H9 (cell line): ENCODE data around the gene CDH15. TPM values are rescaled to one million over a fixed set of nuclear protein-coding genes. Genes with fewer than 3 reads are reported as not detected.

Experiments used
- DNase-seq: peaks from one replicate; pipeline ENCODE4 v3.0.0-alpha.2; 2017
- H2AFZ ChIP-seq: one replicate; pipeline ENCODE4 v1.6.1; 2013; ENCODE audit warnings: mild to moderate bottlenecking, low read length, control low read depth, moderate library complexity
- H2AK5ac ChIP-seq: 2 replicates; pipeline ENCODE4 v1.6.1; 2013; ENCODE audit warnings: low read length, control low read depth, mixed read lengths; ENCODE audit not compliant: insufficient read length
- H2BK120ac ChIP-seq: one replicate; pipeline ENCODE4 v1.6.1; 2013; ENCODE audit warnings: low read depth, mild to moderate bottlenecking, low read length, control low read depth, inconsistent platforms; ENCODE audit not compliant: poor library complexity, severe bottlenecking
- H2BK12ac ChIP-seq: 2 replicates; pipeline ENCODE4 v1.6.1; 2013; ENCODE audit warnings: low read length, control low read depth, mixed read lengths, low read depth; ENCODE audit not compliant: insufficient read length
- H2BK15ac ChIP-seq: 2 replicates; pipeline ENCODE4 v1.6.1; 2013; ENCODE audit warnings: low read depth, low read length, control low read depth
- H2BK20ac ChIP-seq: one replicate; pipeline ENCODE4 v1.6.1; 2013; ENCODE audit warnings: low read depth, mild to moderate bottlenecking, low read length, control low read depth, inconsistent platforms; ENCODE audit not compliant: poor library complexity, severe bottlenecking
- H2BK5ac ChIP-seq: 2 replicates; pipeline ENCODE4 v1.6.1; 2013; ENCODE audit warnings: low read length, control low read depth, mixed read lengths; ENCODE audit not compliant: insufficient read length
- H3K14ac ChIP-seq: 2 replicates; pipeline ENCODE4 v1.6.1; 2013; ENCODE audit warnings: low read length, control low read depth; ENCODE audit not compliant: insufficient read depth
- H3K18ac ChIP-seq: 2 replicates; pipeline ENCODE4 v1.6.1; 2013; ENCODE audit warnings: low read depth, mild to moderate bottlenecking, mixed read lengths, low read length, control low read depth; ENCODE audit not compliant: insufficient read length
- H3K23ac ChIP-seq: 2 replicates; pipeline ENCODE4 v1.6.1; 2013; ENCODE audit warnings: low read length, control low read depth, mixed read lengths, low read depth; ENCODE audit not compliant: insufficient read length
- H3K23me2 ChIP-seq: 2 replicates; pipeline ENCODE4 v1.6.1; 2013; ENCODE audit warnings: low read depth, mild to moderate bottlenecking, mixed read lengths, low read length, control low read depth; ENCODE audit not compliant: insufficient read length, poor library complexity, severe bottlenecking
- H3K27ac ChIP-seq: 2 replicates; pipeline ENCODE4 v1.5.1; 2013; ENCODE audit warnings: low read length, control low read depth, mixed read lengths, low read depth; ENCODE audit not compliant: insufficient read length
- H3K27me3 ChIP-seq: 2 replicates; pipeline ENCODE4 v1.6.1; 2013; ENCODE audit warnings: low read length, control low read depth, inconsistent platforms; ENCODE audit not compliant: insufficient read depth
- H3K4ac ChIP-seq: 2 replicates; pipeline ENCODE4 v1.6.1; 2013; ENCODE audit warnings: low read depth, mild to moderate bottlenecking, control low read depth, inconsistent platforms, low read length, moderate library complexity
- H3K4me1 ChIP-seq: 2 replicates; pipeline ENCODE4 v1.6.1; 2013; ENCODE audit warnings: low read length, control low read depth, inconsistent platforms; ENCODE audit not compliant: insufficient read depth
- H3K4me2 ChIP-seq: 2 replicates; pipeline ENCODE4 v1.6.1; 2013; ENCODE audit warnings: low read length, control low read depth, mixed read lengths; ENCODE audit not compliant: insufficient read length, insufficient read depth
- H3K56ac ChIP-seq: 2 replicates; pipeline ENCODE4 v1.6.1; 2013; ENCODE audit warnings: low read depth, mild to moderate bottlenecking, mixed read lengths, low read length, control low read depth; ENCODE audit not compliant: insufficient read length
- H3K79me1 ChIP-seq: 2 replicates; pipeline ENCODE4 v1.6.1; 2013; ENCODE audit warnings: low read depth, mild to moderate bottlenecking, moderate library complexity, low read length, control low read depth, inconsistent platforms; ENCODE audit not compliant: insufficient read depth, poor library complexity, severe bottlenecking
- H3K79me2 ChIP-seq: 2 replicates; pipeline ENCODE4 v1.6.1; 2013; ENCODE audit warnings: low read length, control low read depth, inconsistent platforms; ENCODE audit not compliant: insufficient read depth
- H3K9ac ChIP-seq: 2 replicates; pipeline ENCODE4 v1.6.1; 2013; ENCODE audit warnings: low read length, control low read depth, mixed read lengths; ENCODE audit not compliant: insufficient read length; ENCODE audit errors: extremely low read depth
- H3K9me3 ChIP-seq: one replicate; pipeline ENCODE4 v1.6.1; 2013; ENCODE audit warnings: low read depth, low read length, inconsistent platforms; ENCODE audit not compliant: control insufficient read depth
- H3T11ph ChIP-seq: one replicate; pipeline ENCODE4 v1.6.1; 2013; ENCODE audit warnings: mild to moderate bottlenecking, low read length, control low read depth, inconsistent platforms
- H4K20me1 ChIP-seq: one replicate; pipeline ENCODE4 v1.6.1; 2013; ENCODE audit not compliant: control insufficient read depth, insufficient read length, insufficient read depth
- H4K5ac ChIP-seq: 2 replicates; pipeline ENCODE4 v1.6.1; 2013; ENCODE audit warnings: low read depth, mild to moderate bottlenecking, mixed read lengths, low read length, control low read depth; ENCODE audit not compliant: insufficient read length
- H4K8ac ChIP-seq: replicated peaks from 2 replicates; pipeline ENCODE4 v1.6.1; 2013; ENCODE audit warnings: low read length, control low read depth, mixed read lengths, low read depth; ENCODE audit not compliant: insufficient read length
- H4K91ac ChIP-seq: 2 replicates; pipeline ENCODE4 v1.6.1; 2013; ENCODE audit warnings: low read depth, mild to moderate bottlenecking, moderate library complexity, mixed read lengths, low read length, control low read depth; ENCODE audit not compliant: insufficient read length
- H3K27ac Mint-ChIP-seq, 3 experiments: 2 replicates in 2 of 3; 3 replicates in 1 of 3; pipeline ENCODE4 v1.8.0; 2020 to 2021; ENCODE audit warnings: mixed read lengths in 3 of 3, mild to moderate bottlenecking in 1 of 3, moderate library complexity in 1 of 3
- H3K27me3 Mint-ChIP-seq: 2 replicates; pipeline ENCODE4 v1.8.0; 2021; ENCODE audit warnings: low read depth, mild to moderate bottlenecking, moderate library complexity, mixed read lengths
- H3K36me3 Mint-ChIP-seq, 3 experiments: 2 replicates in 2 of 3; 3 replicates in 1 of 3; pipeline ENCODE4 v1.8.0; 2020 to 2021; ENCODE audit warnings: low read depth in 3 of 3, mixed read lengths in 3 of 3; ENCODE audit not compliant: insufficient read depth in 1 of 3
- H3K4me1 Mint-ChIP-seq, 2 experiments: 2 replicates each; pipeline ENCODE4 v1.8.0; 2020; ENCODE audit warnings: mixed read lengths in 2 of 2
- H3K4me3 Mint-ChIP-seq, 2 experiments: 2 replicates in 1 of 2; 3 replicates in 1 of 2; pipeline ENCODE4 v1.8.0; 2020 to 2021; ENCODE audit warnings: mild to moderate bottlenecking in 2 of 2, mixed read lengths in 2 of 2, moderate library complexity in 1 of 2
- H3K9me3 Mint-ChIP-seq, 2 experiments: 2 replicates in 1 of 2; 3 replicates in 1 of 2; pipeline ENCODE4 v1.8.0; 2020; ENCODE audit warnings: mild to moderate bottlenecking in 2 of 2, mixed read lengths in 2 of 2, moderate library complexity in 1 of 2
- CTCF ChIP-seq: fragments of 200-600 bp; sonication (generic); conservative IDR thresholded peaks from 3 replicates; pipeline ENCODE4 v1.8.0; 2021; ENCODE audit warnings: antibody characterized with exemption, mild to moderate bottlenecking
- WGBS: extraction: QIAGEN DNeasy Blood & Tissue Kit; methylation state at CpG from one replicate; pipeline ENCODE4 v1.1.7; 2013; ENCODE audit warnings: missing lambda C conversion rate, low lambda C conversion rate, mixed read lengths; ENCODE audit not compliant: insufficient read length; ENCODE audit errors: extremely low coverage; 5-methylcytosine and 5-hydroxymethylcytosine counted together
- total RNA-seq: library from RNA; stranded (reverse); gene quantifications from 2 replicates; pipeline ENCODE4 v1.2.1, GENCODE V29; 2021

Gene CDH15
- total RNA-seq, 1 experiment from 2014 or later = 0.28 TPM

GRCh38 chr16:89221604-89222003, 50.1 kb downstream of the CDH15 start:
- DNase-seq = no peak
- Histone ChIP-seq H3K14ac (no peak overlapping the region), H3K56ac (no peak overlapping the region), H2BK5ac (no peak overlapping the region), H4K5ac (no peak overlapping the region), H2BK15ac (no peak overlapping the region), H3T11ph (no peak overlapping the region), H3K4me2 (no peak overlapping the region), H4K20me1 (no peaks in the 10 kb centered on the region), H3K27me3 (no peaks in the 10 kb centered on the region), H3K27ac (no peak overlapping the region), H3K9ac (no peak overlapping the region), H4K91ac (no peak overlapping the region), H3K79me1 (no peaks in the 10 kb centered on the region), H3K79me2 (no peaks in the 10 kb centered on the region), H3K4me1 (no peaks in the 10 kb centered on the region), H3K9me3 (no peaks in the 10 kb centered on the region), H2AK5ac (no peak overlapping the region), H2BK20ac (no peak overlapping the region), H2BK120ac (no peak overlapping the region), H3K23ac (no peak overlapping the region), H3K23me2 (peaks cover 3% of the 10 kb centered on the region), H2AFZ (no peak overlapping the region), H3K18ac (no peak overlapping the region), H3K4ac (no peak overlapping the region), H4K8ac (no peak overlapping the region), H2BK12ac (no peak overlapping the region)
- H3K36me3 Mint-ChIP-seq = peaks cover 31 to 49% (median 41%) of the 10 kb centered on the region in 3 experiments
- no CpG with 5 or more reads among the region's 3 CpGs for WGBS
- no peak for TF ChIP-seq CTCF
- peaks cover 0 to 3% of the 10 kb centered on the region in 2 experiments; a peak in 2 of 5 replicates for H3K9me3 Mint-ChIP-seq
- no peak overlapping the region for H3K4me3 Mint-ChIP-seq
- H3K4me1 Mint-ChIP-seq = peaks cover 2 to 8% of the 10 kb centered on the region in 2 experiments
- no peak overlapping the region for H3K27ac Mint-ChIP-seq
- no peaks in the 10 kb centered on the region for H3K27me3 Mint-ChIP-seq
